HG02973 (cell line): ENCODE results near the gene SETD3.

ENCODE experiments used
- ATAC-seq: cut with Tn5 transposase; IDR thresholded peaks from one replicate; pipeline ENCODE4 v1.9.1; 2021; ENCODE audit warnings: moderate library complexity; ENCODE audit not compliant: unreplicated experiment

Gene SETD3

DNA sequence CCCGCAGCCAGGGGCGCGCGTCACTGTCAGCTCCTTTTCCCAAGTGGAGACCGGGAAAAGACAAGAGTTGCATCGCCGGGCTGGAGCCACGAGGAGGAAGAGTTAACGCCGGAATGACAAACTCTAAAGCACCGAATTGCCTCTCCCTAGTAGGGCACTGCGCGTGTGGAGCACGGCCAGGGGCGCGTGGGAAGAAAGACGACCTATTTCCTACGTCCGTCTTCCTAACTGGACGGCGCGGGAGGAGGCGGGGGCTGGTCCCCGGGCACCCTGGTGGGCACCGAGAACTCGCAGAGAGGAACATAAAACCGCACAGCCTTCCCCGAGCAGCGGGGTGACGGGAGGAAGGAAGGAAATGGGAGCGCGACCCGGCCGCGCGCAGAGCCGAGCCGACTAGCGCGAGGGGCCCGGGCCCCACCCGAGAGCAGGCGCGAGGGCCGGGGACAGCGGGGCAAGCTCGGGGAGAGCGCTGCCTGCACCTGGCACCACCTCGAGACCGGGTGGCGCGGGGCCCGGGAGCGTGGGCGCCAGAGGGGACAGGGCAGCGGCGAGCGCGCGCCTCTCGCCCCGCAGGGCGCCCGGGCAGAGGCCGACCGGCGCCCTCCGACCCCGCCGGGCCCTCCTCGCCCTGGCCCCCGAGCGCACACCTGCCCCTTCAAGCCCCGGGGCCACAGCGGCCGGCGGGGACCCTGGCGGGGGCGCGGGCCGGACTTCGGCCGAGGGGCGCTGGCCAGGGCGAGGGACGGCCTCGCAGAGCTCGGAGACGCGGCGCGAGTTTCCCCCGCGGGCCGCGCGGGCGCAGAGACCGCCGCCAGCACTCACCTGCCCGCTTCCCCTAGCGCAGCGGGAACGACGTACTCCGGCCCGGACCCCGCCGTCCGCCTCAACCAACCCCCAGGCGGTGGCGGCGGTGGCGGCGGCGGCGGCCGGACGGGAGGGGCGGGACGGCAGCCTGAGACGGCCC is at the start of gene SETD3:
TSS of gene SETD3 (minus strand) at position 954 of the 964 bp plus-strand sequence. CDS start 15,054 bp downstream, outside the sequence.
- ATAC-seq, result peak; percentile 5

DNA sequence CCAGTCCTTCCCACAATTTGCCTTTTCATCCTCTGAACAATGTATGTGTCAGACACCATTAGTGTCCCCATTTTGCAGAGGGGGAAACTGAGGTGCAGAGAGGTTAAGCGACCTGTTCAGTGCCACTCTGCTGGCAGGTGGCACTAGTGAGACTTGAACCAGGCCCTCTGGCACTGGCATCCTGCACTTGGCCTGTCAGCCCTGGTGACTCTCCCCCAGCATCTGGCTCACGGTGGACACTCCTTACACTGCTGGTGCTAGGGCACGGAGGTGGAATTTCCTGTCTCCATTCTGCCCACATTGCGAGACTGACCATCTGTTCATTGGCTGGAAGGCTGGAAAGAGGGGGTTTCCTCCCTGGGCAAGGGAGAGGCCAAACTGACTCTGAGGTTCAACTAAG is 49.2 kb upstream of the SETD3 start:
- ATAC-seq, result no peak

DNA sequence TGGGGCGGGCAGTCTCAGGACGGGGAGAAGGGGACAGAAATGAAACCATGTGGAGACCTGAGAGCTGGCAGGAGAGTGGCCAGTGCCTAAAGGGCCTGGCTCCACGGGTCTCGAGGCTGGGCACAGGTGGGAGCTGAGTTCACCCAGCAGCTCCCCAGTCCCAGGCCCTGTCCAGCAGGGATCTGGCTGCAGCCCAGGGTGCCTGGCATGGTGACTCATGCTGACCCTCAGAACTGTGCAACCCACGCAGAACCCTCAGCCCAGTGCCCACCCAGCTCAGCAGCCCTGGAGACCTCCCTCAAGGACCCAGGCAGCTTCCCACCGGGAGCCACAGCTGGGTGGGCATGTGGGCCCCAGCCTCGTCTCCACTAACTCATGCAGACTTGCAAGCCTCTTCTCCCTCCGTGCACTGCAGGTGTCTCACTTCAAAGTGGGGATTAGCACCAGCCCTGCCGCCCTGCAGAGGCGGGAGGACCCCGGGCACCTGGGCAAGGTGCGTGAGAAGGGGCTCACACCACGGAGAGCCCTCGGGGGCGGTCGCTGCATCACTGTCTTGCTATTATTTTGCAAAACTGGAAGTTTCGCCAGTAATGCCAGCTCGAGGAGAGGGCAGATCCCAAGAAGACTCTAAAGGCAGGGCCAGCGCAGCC is 46.9 kb upstream of the SETD3 start:
- ATAC-seq, result no peak

DNA sequence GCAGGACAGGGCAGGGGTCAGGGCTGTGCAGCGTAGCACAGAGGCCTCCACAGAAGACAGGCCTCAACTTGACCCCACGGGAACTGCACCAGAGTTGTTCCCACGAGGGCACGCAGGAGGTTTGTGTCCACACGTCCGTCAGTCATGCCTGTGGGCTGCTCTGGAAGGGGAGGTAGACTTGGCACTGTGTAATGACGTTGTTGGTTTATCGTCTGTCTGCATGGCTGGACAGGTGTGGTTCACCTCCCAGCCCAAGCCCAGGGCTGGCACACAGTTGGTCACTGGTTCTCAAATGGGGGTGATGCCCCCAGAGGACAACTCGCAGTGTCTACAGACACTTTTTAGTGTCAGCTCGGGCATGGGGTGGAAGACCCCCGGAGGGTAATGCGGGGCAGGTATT is 46.4 kb upstream of the SETD3 start:
- no peak for ATAC-seq

DNA sequence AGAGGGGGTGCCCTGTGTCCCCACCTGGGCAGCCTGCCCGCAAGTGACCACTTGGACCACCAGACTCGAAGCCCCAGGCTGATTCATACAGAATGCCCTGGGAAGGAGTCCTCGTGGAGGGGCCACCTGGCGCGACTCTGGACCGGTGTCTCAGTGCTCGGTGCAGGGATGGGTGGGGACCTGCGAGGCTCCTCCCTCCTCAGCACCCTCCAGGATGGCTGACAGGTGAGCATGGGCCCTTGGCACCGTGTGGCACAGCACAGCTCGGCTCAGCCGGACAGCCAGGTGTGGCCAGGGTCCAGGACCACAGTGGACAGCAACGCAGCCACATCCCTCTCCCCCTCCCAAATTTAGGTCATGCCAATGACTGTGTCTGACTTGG is 45.0 kb upstream of the SETD3 start:
- ATAC-seq, result no peak

DNA sequence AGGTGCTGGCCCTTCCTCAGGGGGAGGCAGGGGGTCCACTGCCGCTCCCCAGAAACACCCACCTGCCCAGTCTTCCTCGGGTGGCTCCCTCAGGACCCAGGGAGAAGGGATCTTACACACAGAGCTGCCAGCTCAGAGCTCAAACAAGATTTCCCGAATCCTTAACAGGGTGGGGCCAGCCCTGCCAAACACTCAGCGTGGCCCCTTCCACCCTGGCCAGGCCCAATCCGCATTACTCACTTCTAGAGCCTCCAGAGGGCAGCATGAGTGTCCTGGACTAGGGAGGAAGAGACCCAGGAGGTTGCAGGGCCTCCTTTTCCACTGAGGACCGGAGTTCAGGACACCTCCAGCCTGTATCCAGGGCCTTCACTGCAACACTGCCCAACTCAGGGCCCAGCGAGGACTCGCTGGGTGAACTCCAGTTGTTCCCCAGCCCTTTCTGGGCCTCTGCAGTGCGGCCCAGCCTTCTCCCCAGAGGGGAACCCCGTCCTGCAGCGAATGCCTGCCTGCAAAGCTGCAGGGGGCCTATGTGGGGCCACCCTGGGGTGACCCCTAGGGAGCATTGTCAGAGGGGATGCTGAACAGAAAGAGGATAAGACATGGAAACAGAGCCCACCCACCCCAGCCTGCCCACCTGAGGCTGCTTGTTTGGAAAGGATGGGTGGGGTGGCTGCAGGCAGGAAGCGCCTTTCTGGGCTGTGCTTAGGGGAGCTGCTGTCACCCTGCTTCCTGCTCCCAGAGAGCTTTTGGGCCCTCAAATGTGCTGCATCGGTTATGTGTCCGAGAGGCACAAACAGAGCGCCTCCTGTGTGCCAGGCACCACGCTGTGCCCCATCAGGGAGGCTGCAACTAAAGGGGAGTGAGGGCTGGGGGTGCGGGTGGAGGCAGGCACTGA is 44.4 kb upstream of the SETD3 start:
- ATAC-seq, result no peak

DNA sequence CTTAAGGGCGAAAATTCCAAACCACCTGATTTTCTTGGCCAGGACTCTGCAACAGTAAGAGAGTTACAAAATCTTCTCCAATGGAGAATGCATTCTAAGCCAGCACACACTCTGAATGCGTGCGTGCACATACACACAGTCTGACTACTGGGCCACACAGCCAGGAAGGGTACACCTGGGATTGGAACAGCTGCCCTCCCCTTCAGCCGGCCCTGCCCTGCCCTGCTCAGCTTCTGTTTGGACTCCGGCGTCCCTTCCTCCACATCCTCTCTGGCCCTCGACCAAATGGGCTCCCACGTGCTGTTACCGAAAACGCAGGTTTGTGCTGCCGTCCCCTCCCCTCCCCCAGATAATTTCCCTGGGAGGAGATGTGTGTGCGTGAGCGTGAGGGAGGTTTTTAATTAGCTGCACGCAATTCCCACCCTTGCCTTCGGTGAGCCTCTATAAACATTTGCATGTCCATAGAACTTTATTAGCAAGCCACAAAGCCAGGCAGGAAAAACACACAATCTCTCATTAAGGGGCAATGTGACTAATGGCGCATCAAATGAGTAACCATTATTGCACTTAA is 43.5 kb upstream of the SETD3 start:
- ATAC-seq, result no peak

DNA sequence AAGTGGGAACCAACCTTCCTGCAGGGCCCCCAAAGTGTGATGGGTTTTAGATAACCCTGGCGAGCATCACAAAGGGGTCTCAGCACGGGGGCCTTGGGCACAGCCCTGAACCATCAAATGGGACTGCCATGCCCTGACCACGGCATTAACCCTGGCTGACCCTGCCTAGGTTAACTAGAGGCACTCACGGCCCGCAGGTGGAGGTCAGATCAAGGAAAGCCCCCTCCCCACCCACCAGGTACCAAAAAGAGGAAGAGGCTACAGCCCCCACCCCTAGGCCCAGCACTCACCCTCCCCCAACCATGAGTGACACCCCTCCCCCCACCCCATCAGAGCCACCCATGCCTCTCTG is 43.0 kb upstream of the SETD3 start:
- no peak for ATAC-seq

DNA sequence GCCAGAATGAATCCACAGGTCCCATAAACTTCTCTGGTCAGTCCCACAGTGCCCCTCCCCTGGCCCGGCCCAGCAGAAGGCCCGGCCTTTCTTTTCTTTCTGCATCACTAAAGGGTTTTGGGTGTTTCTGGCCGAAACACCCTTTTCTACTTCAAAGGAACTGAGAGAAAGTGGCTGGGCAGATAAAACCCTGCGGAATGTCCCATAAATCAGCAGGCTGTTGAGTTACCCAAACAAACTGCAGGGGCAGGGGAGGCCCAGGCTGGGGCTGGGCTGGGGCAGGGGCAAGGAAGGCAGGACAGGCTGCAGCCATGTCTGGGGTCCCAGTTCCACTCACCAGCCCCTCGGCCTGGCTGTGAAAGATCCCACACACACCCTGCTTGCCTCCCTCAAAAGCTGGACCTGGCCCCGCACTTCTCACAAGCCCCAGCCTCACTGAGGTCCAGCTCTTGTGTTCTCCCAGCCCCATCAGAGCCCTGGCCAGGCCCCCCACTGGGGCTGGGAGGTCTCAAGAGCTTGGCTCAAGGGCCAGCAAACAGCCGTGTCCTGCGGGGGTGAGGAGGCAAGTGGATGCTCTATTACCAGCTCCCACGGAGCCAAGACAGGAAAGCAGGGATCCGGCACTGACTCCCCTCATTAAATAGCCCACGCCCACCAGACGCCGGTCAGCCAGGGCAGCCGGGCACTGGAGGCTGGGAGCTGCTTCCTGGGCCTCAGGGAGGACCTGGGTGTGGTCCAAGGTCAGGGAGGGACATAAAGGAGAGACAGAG is 42.5 kb upstream of the SETD3 start:
- ATAC-seq, result no peak

DNA sequence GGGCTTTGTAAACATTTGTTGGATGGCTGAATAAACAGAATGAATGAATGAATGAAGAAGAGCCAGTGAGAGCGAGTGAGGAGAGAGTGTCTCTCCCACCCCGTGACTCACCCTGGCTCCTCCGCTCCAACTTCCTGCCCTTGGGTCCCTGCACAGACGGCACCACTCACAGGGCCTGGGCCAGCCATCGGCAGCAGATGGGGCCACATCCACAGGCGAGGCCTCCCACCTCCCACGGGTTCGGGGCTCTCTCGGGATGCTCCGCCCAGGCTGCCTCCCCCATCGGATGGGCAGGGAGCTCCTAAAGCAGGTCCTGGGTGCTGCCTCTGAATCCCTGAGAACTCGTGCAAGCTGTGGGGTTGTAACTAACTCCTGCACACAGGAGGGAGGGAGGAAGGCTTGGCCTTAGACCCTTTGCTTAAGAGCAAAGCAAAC is 41.8 kb upstream of the SETD3 start:
- ATAC-seq, result no peak

DNA sequence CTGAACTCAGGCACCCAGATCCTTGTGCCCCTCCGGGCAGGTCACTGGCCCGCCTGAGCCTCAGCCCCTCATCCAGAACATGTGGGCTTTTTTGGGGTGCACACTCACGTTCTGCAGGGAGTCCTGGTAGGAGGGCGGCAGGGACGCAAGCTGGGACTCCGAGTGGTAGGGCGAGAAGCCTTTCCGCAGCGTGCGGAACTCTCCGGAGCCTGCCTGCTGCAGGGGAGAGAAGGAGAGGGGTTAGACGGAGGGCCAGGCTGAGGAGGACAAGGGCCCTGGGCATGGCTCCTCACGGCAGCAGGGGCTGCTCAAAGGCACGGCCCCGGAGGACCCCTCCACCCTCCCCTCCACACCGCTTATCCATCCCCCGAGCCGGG is 41.4 kb upstream of the SETD3 start:
- no peak for ATAC-seq

DNA sequence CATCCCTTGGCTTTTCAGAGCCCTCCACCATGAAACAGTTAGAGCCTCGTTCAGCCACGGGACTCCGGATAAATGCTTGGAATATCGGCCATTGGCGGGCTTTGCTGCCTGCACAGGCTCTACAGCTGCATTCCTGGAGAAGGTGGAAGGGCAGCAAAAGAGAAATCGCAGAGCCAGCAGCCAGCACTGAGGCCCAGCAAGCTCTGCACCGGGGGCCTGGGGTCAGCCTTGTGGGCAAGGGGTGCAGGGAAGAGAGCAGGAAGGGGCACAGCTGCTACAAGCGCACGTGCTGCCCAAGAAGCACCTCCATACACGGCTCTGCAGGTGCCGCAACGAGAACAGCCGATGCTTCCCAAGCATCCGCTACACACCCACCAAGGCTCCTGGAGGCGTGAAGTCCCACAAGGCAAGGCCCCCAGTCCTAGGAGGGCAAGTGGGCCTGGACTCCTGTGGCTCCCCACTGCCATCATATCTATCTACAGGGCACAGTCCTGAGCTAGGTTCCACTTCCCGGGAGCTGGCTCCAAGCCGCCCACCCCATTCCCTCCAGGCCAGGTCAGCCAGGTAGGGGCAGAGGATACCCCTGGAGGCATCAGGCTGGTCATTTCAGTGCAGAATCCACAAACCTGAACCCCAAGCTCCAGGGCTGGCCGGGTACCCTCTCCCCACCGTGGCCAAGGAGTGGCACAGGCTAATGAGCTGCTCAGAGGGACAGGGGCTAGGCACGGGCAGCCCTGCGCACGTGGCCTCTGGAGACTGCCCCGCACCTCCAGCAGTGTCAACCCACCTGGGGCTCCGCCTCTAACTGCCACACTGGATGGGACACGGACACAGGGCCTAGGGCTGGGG is 40.7 kb upstream of the SETD3 start:
- ATAC-seq, result no peak

DNA sequence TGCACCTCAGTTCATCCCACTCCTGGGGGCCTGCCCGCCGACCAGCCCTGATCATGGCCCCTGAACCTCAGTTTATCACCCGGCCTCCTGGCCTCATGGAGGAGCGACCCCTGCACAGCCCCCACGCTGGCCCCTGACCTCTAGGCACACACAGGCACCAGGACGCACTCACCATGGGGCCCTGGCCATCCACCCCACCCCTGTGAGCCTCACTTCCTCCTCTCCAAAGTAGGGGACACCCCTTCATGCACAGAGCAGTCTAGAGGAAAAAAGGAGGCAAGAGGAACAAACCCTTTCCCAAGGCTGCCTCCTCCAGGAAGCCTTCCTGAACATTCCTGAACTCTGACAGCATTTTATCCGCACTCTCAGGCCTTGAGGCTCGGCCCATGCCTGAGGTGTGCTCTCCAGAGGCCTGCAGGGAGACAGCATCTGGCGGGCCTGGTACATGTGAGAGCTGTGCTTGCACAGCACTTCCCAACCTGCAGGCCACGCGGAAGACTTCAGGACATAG is 40.0 kb upstream of the SETD3 start:
- ATAC-seq, result no peak

DNA sequence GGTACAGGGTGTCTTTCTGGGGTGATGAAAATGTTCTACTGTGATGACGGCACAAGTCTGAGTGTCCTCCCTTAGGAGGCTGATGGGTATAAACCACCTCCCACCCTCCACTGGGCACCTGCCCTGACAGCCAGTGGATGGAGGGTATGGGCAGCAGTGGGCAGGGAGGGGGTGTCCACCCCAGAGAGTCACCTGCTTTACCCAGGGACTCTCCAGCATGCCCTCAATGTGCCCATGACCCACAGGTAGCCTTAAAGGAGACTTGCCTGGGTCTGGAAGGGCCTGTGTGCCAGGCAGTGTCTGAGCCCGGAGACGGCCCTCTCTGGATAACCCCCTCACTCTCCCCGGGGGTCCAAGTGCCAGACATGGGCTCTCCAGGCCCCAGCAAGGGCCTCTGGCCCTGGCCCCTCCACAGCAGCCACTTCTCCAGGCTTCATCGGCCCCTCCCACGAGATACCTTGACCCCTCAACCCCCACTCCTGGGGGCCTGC is 39.3 kb upstream of the SETD3 start:
- no peak for ATAC-seq

DNA sequence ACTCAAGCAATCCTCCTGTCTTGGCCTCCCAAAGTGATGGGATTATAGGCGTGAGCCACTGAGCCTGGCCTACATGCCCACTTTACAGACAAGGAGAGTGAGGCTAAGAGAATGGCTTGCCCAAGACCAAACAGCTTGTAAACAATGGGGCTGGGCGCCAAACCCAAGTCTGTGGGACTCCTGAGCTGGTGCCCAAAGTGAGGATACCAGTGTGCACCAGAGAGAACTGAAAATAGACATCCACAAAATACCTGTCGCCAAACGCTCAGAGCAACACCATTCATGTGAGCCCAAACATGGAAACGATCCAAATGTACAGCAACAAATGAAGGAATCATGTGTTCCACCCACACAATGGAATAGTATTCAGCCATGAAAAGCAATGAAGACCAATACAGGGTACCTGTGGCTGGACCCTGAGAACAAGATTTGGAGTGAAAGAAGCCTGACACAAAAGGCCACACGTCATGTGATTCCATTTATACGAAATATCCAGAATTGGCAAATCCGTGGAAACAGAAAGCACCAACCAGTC is 38.8 kb upstream of the SETD3 start:
- ATAC-seq, result no peak

DNA sequence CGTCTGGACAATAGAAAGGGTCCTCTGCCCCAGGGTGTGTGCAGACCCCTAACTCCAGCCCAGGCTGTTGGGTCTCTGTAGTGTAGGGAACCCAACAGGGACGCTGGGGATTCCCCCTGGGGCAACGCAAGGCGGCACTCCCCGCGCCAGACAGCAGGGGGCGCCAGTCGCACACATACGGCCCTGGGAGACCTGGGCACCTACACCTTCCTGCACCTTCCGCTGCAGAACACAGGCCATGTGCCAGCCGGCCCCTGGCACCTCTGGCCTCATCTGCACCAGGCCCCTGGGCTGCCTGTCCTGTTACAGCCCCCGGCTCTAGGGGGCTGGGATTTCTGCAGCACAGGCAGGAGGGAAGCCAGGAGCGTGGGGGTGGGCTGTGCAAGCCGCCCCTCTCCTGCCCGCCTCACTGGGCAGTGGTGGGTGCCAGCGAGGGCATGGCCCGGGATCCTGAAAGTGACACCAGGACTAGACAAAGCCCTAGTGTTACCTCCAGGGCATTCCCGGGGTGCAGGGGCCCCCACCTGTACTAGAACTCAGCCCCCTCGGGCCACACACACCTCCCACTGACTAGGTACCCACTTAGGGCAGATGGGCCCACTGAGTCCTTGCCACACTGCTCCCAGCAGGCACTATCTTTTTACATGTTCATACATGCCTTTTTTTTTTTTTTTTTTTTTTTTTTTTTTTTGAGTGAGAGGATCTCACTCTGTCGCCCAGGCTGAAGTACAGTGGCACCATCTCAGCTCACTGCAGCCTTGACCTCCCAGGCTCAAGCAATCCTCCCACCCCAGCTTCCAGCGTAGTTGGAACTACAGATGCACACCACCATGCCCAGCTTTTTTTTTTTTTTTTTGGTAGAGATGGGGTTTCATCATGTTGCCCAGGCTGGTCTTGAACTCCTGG is 38.0 kb upstream of the SETD3 start:
- ATAC-seq, result peak; percentile 63

DNA sequence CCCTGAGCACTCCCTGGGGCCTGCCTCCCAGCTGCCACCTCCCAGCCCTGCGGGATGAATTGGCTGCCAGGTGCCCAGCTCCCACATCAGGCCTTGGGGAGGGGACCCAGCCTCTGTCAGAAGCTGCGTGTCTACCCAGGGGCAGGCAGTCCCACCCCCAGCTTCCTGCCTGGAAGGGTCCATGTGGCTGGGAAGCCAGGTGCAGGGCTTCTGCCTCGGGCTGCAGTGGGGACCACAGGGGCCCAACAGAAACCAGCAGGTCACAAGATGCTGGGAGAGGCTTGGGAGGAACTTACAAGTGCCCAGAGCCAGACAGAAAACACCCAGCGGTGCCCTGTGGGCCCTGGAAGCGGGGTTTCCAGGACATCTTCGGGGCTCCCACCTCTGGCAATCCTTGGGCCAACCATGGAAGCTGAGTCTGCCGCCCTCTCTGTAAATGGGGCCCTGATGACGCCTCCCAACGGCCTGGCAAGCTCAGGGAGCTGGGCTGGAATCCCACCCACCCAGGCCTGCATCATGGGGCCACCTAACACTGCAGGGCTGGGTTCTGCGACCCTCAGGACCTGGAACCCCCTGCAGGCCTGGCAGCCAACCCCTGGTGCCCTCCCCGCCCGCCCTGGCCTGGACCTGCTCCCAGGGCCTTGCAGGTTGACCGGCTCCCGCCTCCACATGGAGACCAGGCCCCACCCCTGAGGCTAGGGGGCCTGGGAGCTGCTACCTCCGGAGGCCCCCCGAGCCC is 37.2 kb upstream of the SETD3 start:
- ATAC-seq, result no peak
